Fibroblast of lung (primary cell): Measurements from ENCODE around the gene SLC4A9.

Experiments
- EZH2 ChIP-seq: IDR thresholded peaks from 2 replicates; pipeline ENCODE4 v1.5.1; 2012; ENCODE audit warnings: low read length, control low read depth, mild to moderate bottlenecking; ENCODE audit errors: missing control alignments
- TF ChIP-seq, protein P1 (sequence below), 2 donors: IDR thresholded peaks in 1 of 2; conservative IDR thresholded peaks in 1 of 2; 1 replicate in 1 of 2; 2 replicates in 1 of 2; pipeline ENCODE4 v1.5.1; 2011 to 2012; ENCODE audit warnings: low read length in 2 of 2, control low read depth in 1 of 2, inconsistent platforms in 1 of 2, low read depth in 1 of 2, mild to moderate bottlenecking in 1 of 2

DNA sequence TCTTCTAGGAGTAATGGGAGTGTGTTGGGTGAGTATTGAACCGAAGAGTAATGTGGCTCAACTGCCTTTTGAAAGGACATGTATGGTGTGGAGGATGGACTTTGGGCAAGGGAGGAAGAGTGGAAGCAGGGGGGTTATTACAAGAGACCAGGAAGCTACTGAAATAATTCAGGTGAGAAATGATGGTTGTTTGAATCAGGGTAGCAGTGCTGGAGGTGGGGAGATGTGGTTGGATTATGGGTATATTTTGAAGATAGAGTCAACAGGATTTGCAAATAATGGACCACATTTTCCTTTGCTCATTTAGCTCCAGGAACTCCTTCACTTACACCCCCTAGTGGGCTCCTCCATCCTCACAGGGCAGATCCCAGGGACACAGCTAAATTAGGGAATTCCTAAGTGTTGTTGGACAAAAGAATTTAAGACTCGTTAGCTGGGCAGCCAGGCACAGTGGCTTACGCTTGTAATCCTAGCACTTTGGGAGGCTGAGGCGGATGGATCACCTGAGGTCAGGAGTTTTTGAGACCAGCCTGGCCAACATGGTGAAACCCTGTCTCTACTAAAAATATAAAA, 1.2 kb upstream of the SLC4A9 start:
- TF ChIP-seq, protein P1, sequence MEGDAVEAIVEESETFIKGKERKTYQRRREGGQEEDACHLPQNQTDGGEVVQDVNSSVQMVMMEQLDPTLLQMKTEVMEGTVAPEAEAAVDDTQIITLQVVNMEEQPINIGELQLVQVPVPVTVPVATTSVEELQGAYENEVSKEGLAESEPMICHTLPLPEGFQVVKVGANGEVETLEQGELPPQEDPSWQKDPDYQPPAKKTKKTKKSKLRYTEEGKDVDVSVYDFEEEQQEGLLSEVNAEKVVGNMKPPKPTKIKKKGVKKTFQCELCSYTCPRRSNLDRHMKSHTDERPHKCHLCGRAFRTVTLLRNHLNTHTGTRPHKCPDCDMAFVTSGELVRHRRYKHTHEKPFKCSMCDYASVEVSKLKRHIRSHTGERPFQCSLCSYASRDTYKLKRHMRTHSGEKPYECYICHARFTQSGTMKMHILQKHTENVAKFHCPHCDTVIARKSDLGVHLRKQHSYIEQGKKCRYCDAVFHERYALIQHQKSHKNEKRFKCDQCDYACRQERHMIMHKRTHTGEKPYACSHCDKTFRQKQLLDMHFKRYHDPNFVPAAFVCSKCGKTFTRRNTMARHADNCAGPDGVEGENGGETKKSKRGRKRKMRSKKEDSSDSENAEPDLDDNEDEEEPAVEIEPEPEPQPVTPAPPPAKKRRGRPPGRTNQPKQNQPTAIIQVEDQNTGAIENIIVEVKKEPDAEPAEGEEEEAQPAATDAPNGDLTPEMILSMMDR (conservative IDR thresholded peaks at IDR 0.05 in 1 of 2, IDR thresholded peaks at IDR 0.05 in 1 of 2; ENCODE audit: low read depth in 1 of 2, low read length in 2 of 2) = peak; percentile 56 to 67
- no peak for TF ChIP-seq EZH2
